Measurements from ENCODE around the gene AQP9. TPM values are rescaled to one million over a fixed set of nuclear protein-coding genes. Genes with fewer than 3 reads are reported as not detected.

The AQP9 gene
- total RNA-seq, 4 donors from 2014 or later = 12.2 to 56.8 (median 36.3) TPM

DNA sequence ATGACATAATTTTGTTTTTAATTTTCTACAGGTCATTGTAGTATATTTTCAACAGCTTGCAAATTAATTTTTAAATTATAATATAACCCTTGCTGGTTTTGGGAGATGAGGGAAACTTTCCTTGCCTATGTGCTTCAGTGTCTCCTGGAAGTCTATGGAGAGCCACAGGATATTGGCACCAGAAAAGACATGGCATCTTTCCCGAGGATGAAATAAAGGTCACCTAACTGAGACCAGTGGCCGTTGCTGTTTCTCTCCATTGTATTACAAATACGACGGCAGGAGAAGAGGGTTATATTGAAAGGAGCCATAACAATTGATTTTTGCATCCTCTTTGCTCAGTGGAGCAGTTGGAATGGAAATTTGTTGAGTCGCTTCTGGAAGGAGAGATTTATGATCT lies 19.9 kb upstream of the AQP9 start:
- TF ChIP-seq, protein P1, sequence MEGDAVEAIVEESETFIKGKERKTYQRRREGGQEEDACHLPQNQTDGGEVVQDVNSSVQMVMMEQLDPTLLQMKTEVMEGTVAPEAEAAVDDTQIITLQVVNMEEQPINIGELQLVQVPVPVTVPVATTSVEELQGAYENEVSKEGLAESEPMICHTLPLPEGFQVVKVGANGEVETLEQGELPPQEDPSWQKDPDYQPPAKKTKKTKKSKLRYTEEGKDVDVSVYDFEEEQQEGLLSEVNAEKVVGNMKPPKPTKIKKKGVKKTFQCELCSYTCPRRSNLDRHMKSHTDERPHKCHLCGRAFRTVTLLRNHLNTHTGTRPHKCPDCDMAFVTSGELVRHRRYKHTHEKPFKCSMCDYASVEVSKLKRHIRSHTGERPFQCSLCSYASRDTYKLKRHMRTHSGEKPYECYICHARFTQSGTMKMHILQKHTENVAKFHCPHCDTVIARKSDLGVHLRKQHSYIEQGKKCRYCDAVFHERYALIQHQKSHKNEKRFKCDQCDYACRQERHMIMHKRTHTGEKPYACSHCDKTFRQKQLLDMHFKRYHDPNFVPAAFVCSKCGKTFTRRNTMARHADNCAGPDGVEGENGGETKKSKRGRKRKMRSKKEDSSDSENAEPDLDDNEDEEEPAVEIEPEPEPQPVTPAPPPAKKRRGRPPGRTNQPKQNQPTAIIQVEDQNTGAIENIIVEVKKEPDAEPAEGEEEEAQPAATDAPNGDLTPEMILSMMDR (IDR thresholded peaks at IDR 0.05) = no peak
- DNase-seq (ENCODE audit: low spot score) (no peak), ATAC-seq (ENCODE audit: low FRiP score) (no peak)

GRCh38 chr15:58119016-58119415 lies 19.2 kb upstream of the AQP9 start:
- DNase-seq (ENCODE audit: low spot score) (no peak), ATAC-seq (ENCODE audit: low FRiP score) (no peak)
- TF ChIP-seq, protein P1 (IDR thresholded peaks at IDR 0.05) = no peak

DNA sequence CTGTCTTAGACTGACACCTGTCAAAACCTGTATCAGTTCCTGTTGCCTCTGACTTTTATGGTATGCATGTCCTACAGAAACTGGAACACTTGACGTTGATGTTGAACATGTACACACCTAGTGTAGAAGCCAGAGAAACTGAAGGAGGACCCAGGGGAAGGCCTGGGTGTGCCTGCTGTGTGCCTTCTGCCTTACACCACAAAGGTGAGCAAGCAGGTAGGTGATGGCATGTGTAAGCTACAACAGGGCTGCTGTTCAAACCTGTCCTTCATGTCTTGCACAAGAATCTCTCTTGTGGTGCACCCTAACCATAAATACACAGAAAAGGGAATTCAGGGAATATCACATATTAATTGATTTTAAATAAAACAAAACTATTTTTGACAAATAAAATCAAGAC lies 13.6 kb upstream of the AQP9 start:
- TF ChIP-seq, protein P1 (IDR thresholded peaks at IDR 0.05) = no peak
- ATAC-seq (ENCODE audit: low FRiP score) (no peak), DNase-seq (ENCODE audit: low spot score) (no peak)

DNA sequence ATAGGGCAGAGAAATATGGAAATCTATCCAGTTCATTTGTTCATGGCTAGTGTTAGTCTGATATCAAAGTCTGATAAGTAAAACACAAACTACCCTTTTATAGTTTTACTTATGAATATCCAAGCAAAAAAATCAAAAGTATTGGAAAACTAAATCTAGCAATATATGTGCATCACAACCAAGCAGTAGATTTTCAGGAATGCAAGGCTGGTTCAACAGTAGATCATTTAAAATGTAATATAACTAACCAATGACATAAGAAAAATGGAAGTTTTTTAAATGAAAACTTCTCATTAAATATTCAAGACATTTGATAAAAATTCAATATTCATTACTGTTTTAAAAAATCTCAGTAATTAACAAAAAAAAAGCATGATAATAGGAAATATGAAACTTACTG lies 12.8 kb upstream of the AQP9 start:
- ATAC-seq (ENCODE audit: low FRiP score) (no peak), DNase-seq (ENCODE audit: low spot score) (no peak)
- TF ChIP-seq, protein P1 (IDR thresholded peaks at IDR 0.05) = no peak

DNA sequence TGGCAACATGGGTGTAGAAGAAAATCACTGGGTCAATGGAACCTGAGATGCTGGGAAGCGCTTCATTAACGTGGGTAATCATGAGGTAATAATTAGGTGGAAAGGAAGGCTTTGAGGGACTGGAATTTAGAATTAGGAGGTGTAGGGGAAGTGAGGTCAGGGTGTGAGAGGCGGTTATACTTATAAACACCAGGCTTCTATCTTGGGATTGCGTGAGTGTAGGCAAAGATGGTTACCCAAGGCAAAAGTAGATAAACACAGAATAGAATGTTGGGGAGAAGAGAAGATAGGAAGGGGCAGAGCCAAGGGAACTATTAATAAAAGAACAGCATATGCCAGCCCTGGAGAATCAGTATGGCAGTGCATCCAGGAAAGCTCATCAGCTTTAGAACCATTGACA lies 3.3 kb upstream of the AQP9 start:
- DNase-seq (ENCODE audit: low spot score) = no peak
- ATAC-seq (ENCODE audit: low FRiP score) = no peak
- TF ChIP-seq, protein P1 (IDR thresholded peaks at IDR 0.05) = no peak

DNA sequence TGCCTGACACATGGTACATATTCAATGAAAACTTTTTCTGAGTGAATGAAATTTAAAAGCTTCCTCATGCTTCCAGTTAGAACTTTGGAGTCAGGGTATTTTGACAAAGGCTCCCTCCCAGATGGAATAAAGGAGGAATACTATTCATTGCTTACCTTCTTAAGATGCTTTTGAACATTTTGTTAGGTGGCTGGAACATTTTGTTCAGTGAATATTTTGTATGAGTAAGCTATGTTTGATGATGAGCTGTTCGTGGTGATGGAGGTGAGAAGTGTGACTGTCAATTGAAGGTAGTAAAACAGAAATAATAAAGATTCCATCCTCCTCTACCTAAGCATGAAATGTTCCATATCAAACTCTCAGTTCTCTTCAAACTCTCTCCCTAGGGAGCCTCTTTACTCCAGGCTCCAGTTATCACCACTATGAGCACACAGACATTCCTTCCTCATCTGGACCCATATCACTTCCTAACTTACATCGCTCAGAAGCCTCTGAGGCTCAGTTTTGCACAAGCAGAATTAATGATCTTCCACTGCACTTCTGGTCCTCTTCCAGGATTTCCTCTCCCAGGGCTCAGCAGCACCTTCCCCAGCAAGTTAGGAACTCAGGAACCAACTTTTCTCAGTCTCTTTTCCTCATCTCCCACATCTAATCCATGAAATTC lies 2.5 kb upstream of the AQP9 start:
- DNase-seq (ENCODE audit: low spot score) = no peak
- ATAC-seq (ENCODE audit: low FRiP score) = peak; percentile 23
- TF ChIP-seq, protein P1 (IDR thresholded peaks at IDR 0.05) = no peak

DNA sequence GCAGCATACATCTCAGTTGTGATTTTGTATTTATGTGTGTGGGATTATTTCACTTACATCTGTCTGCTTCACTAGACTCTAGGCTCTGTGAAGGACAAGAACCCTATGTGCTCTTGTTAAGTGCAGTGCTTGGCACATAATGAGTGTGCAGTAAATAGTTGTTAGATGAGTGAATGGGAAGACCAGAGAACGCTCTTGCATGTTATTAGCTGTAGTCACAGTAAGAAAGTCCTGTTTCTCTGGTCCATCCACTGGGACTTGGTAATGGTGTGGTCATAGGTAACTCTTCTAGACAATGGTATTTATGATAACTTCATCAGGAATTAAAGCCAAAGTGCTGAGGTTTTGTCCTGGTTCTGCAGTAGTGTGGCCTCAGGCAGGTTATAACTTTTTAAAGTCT lies 1.4 kb upstream of the AQP9 start:
- ATAC-seq (ENCODE audit: low FRiP score) = peak; percentile 29
- TF ChIP-seq, protein P1 (IDR thresholded peaks at IDR 0.05) = no peak
- no peak for DNase-seq (ENCODE audit: low spot score)
